AG09309 (cell line): ENCODE data around the gene RBM10.

Experiments
- DNase-seq: peaks from one replicate; pipeline ENCODE4 v3.0.0-alpha.2; 2010; ENCODE audit warnings: low read depth
- H3K4me3 ChIP-seq: 2 replicates; pipeline ENCODE4 v1.5.1; 2011; ENCODE audit warnings: mild to moderate bottlenecking, low read depth, low read length, moderate library complexity; ENCODE audit not compliant: control insufficient read depth
- CTCF ChIP-seq: IDR thresholded peaks from 2 replicates; pipeline ENCODE4 v1.5.1; 2011; ENCODE audit warnings: mild to moderate bottlenecking, low read depth, low read length, inconsistent platforms; ENCODE audit not compliant: insufficient read depth, control insufficient read depth; ENCODE audit errors: missing control alignments

RBM10 gene

DNA sequence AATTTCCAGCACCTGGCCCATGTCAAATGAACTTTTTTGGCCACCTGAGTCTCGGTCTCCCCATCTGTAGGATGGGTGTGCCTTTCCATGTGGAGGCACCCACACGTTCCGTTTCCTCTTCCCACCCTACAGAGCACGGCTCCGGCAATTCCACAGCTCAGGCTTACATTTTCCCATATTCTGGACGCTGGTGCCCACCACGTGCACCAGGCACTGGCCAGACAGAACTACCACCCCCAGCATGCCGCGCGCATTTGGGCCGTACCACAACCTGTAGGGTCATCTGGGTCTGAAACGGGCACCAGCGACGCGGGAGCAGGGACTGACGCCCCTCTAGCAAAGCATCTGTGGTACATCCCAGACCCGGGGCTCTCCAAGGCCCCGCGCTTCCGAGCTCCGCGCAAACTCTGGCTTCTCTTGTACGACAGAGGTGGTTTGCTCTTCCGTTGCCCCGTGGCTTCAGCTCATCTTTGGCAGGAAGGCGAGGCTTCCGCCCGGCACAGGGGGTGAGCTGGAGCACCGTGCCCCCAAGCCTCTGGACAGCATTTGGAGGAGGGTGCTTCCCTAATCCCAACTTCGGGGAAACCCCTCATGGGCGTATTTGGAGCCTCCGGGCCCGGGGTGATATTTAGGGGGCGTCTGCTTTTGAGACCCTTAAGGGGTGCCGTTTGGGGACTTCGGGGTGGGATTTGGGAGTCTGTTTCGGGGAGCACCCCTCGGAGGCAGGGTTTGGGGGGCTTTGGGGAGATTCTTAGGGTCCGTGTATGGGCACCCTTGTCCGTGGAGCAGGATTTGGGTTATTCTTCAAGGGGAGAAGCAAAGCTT, 45.6 kb downstream of the RBM10 start:
- peak; percentile 78 for DNase-seq
- H3K4me3 ChIP-seq = peak overlapping the region; percentile 63
- TF ChIP-seq CTCF = no peak

- DNase-seq = no peak
- TF ChIP-seq CTCF = no peak
- peak overlapping the region; percentile 63 for H3K4me3 ChIP-seq
Observed at GRCh38 chrX:47191331-47191730, 46.3 kb downstream of the RBM10 start.

- DNase-seq = no peak
- peak overlapping the region; percentile 63 for H3K4me3 ChIP-seq
- no peak for TF ChIP-seq CTCF
Observed at GRCh38 chrX:47191806-47192401, 46.9 kb downstream of the RBM10 start.

DNA sequence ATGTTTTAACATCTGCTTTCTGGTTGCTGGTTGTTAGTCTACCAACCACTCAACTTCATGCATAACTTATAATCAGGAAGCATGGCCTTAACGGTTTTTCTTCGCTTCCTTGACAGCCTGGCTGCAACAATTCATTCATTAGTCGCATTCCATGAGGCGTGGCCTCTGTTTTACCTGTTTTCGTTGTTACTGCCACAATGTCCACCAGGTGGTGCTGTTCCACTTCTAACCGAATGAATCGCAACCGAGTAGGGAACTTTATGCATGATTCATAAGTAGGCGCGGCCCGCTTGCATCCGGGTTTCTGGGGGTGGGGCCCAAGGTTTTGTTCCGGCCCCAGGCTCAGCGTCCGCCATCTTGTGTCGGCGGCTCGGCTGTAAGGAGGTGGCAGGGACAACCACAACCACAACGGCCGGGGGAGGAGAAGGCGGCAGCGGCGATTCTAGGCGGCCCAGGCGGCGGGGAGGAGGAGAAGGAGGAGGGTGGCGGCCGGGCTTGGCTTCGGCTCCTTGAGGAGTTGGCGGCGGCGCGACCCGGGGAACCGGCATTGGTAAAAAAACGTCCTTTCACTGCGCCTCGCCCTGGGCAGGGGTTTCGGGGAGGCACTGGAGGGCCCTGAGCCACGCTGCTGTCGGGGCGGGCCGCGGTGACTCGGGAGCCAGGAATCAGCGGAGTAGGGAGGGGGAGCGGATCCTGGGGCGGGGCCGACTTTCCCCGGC, 48.6 kb downstream of the RBM10 start, which contains the start of gene UBA1:
TSS of gene UBA1 (plus strand) at position 355 of the 719 bp plus-strand sequence. CDS start 4,974 bp downstream, outside the sequence.
- TF ChIP-seq CTCF = peak; percentile 81
- peak; percentile 89 for DNase-seq
- peak within 1 kb of the TSS; percentile 97 for H3K4me3 ChIP-seq

DNA sequence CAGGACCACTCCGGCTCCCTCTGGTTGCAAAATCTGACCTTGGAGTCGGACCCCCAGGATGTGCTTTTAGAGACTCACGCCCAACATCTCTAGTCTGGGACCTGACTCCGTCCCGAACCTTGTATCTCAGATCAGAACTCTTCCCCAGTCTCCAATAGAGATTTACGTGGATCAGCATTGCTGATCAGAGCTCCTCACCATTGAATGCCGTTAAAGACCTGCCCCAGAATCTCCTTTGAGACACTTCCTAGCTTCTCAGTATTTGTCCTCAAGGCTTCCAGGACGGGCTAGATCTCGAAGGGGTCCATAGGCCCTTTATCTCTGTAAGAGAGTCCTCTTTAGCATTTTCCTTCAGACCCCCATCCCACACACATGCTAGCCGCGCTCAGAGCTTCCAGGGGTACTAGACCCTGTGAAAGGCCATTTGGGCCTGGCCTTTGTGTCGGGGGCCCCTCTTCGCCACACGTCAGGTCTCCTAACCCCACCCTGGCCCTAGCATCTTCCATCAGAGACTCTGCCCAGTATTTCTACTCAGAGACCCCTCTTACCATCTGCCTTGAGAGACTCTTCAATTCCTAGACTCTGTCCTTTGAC, 49.3 kb downstream of the RBM10 start:
- no peak for DNase-seq
- TF ChIP-seq CTCF = no peak
- H3K4me3 ChIP-seq = peak overlapping the region; percentile 97

- TF ChIP-seq CTCF = no peak
- H3K4me3 ChIP-seq = peak overlapping the region; percentile 11
- DNase-seq = no peak
Observed at GRCh38 chrX:47196098-47196497, 51.1 kb downstream of the RBM10 start.
